IMR-90 (cell line): ENCODE results near the gene ATRAID. TPM values are rescaled to one million over a fixed set of nuclear protein-coding genes. Genes with fewer than 3 reads are reported as not detected.
A peak's percentile ranks its signal among the peaks of the same experiment; 100 is the strongest.

ENCODE experiments used
- ATAC-seq: fragments of 200-7000 bp; cut with Tn5 transposase; 2 replicates; pipeline ENCODE4 v1.9.1; 2020; ENCODE audit warnings: low read depth, mild to moderate bottlenecking, moderate library complexity
- BruUV-seq: library from RNA; stranded (reverse); fragments of 400-500 nt; replicated peaks from 2 replicates; lab custom pipeline; 2021; lab: Mats Ljungman, UMichigan
- CTCF ChIA-PET: fragments of 300-600 bp; formaldehyde crosslinking; extraction: SDS; loops from one replicate; lab custom pipeline; 2021; ENCODE audit warnings: antibody characterized with exemption; lab: Yijun Ruan, JAX
- POLR2A ChIA-PET: fragments of 300-600 bp; sonication (Branson Sonifier 250); formaldehyde crosslinking; loops from one replicate; lab custom pipeline; 2022; ENCODE audit warnings: antibody characterized with exemption; ENCODE audit not compliant: unreplicated experiment; lab: Charles Lee
- DNase-seq: peaks from one replicate; pipeline ENCODE4 v3.0.0; 2013
- H2AFZ ChIP-seq: replicated peaks from 2 replicates; pipeline ENCODE3; 2013; ENCODE audit warnings: low read length, mild to moderate bottlenecking; ENCODE audit not compliant: poor library complexity
- H2AK5ac ChIP-seq: 2 replicates; pipeline ENCODE4 v1.6.1; 2013; ENCODE audit warnings: low read depth, low read length, inconsistent platforms
- H2AK9ac ChIP-seq: replicated peaks from 2 replicates; pipeline ENCODE3; 2013; ENCODE audit warnings: mild to moderate bottlenecking, low read depth, low read length, moderate library complexity; ENCODE audit not compliant: poor library complexity
- H2BK120ac ChIP-seq: 2 replicates; pipeline ENCODE4 v1.6.1; 2013; ENCODE audit warnings: low read depth, low read length, inconsistent platforms
- H2BK15ac ChIP-seq: 3 replicates; pipeline ENCODE4 v1.6.1; 2013; ENCODE audit warnings: low read depth, low read length, inconsistent platforms
- H2BK20ac ChIP-seq: 2 replicates; pipeline ENCODE4 v1.6.1; 2013; ENCODE audit warnings: low read depth, mild to moderate bottlenecking, inconsistent platforms, low read length, moderate library complexity
- H2BK5ac ChIP-seq: 2 replicates; pipeline ENCODE4 v1.6.1; 2013; ENCODE audit warnings: mild to moderate bottlenecking, low read depth, low read length, inconsistent platforms; ENCODE audit not compliant: poor library complexity, severe bottlenecking
- H3K14ac ChIP-seq: replicated peaks from 2 replicates; pipeline ENCODE4 v1.6.1; 2013; ENCODE audit warnings: low read depth, low read length, inconsistent platforms
- H3K18ac ChIP-seq: 2 replicates; pipeline ENCODE4 v1.6.1; 2013; ENCODE audit warnings: low read depth, low read length, control low read depth
- H3K23ac ChIP-seq: 2 replicates; pipeline ENCODE4 v1.6.1; 2013; ENCODE audit warnings: low read depth, low read length, inconsistent platforms
- H3K27ac ChIP-seq: 2 replicates; pipeline ENCODE4 v1.5.1; 2013; ENCODE audit warnings: mild to moderate bottlenecking, control low read depth, low read length; ENCODE audit not compliant: insufficient read depth
- H3K27me3 ChIP-seq: 2 replicates; pipeline ENCODE4 v1.6.1; 2013; ENCODE audit warnings: low read length; ENCODE audit not compliant: control insufficient read depth, insufficient read depth
- H3K36me3 ChIP-seq: 2 replicates; pipeline ENCODE4 v1.6.1; 2013; ENCODE audit warnings: low read length, mixed read lengths; ENCODE audit not compliant: control insufficient read depth, insufficient read depth
- H3K4ac ChIP-seq: 2 replicates; pipeline ENCODE4 v1.6.1; 2013; ENCODE audit warnings: low read depth, low read length, inconsistent platforms
- H3K4me1 ChIP-seq: 2 replicates; pipeline ENCODE4 v1.6.1; 2013; ENCODE audit warnings: low read length, mixed read lengths; ENCODE audit not compliant: control insufficient read depth, insufficient read depth
- H3K4me2 ChIP-seq: 2 replicates; pipeline ENCODE4 v1.6.1; 2013; ENCODE audit warnings: low read depth, mild to moderate bottlenecking, control low read depth, low read length, moderate library complexity
- H3K4me3 ChIP-seq: 2 replicates; pipeline ENCODE4 v1.5.1; 2013; ENCODE audit warnings: low read depth, mild to moderate bottlenecking, control low read depth, low read length, moderate library complexity; ENCODE audit not compliant: insufficient read depth
- H3K56ac ChIP-seq: 2 replicates; pipeline ENCODE4 v1.6.1; 2013; ENCODE audit warnings: low read length, inconsistent platforms; ENCODE audit not compliant: insufficient read depth; ENCODE audit errors: extremely low read depth
- H3K79me1 ChIP-seq, 2 experiments: 2 replicates each; pipeline ENCODE4 v1.6.1; 2013; ENCODE audit warnings: low read length in 2 of 2, inconsistent platforms in 1 of 2, low read depth in 1 of 2
- H3K9ac ChIP-seq: 2 replicates; pipeline ENCODE4 v1.6.1; 2013; ENCODE audit warnings: low read depth, low read length, control low read depth
- H3K9me1 ChIP-seq: 2 replicates; pipeline ENCODE4 v1.6.1; 2013; ENCODE audit warnings: low read length, inconsistent platforms; ENCODE audit not compliant: insufficient read depth
- H3K9me3 ChIP-seq: 2 replicates; pipeline ENCODE4 v1.6.1; 2013; ENCODE audit warnings: low read length; ENCODE audit not compliant: control insufficient read depth, insufficient read depth
- H4K20me1 ChIP-seq: 2 replicates; pipeline ENCODE4 v1.6.1; 2013; ENCODE audit warnings: low read length, inconsistent platforms; ENCODE audit not compliant: insufficient read depth
- H4K5ac ChIP-seq: 2 replicates; pipeline ENCODE4 v1.6.1; 2013; ENCODE audit warnings: mild to moderate bottlenecking, low read depth, low read length, control low read depth
- H4K8ac ChIP-seq, 2 experiments: 2 replicates each; pipeline ENCODE4 v1.6.1; 2013; ENCODE audit warnings: low read depth in 2 of 2, low read length in 2 of 2, control low read depth in 1 of 2, inconsistent platforms in 1 of 2
- H4K91ac ChIP-seq: 2 replicates; pipeline ENCODE4 v1.6.1; 2013; ENCODE audit warnings: low read depth, low read length, inconsistent platforms; ENCODE audit not compliant: insufficient read depth
- BHLHE40 ChIP-seq: fragments of 150-350 bp; IDR thresholded peaks from 2 replicates; pipeline ENCODE4 v1.6.1; 2016; ENCODE audit warnings: mild to moderate bottlenecking, low read depth, low read length
- CEBPB ChIP-seq: IDR thresholded peaks from 2 replicates; pipeline ENCODE4 v1.6.1; 2012; ENCODE audit warnings: low read depth, low read length, improper control_type of control experiment
- CHD1 ChIP-seq: IDR thresholded peaks from 2 replicates; pipeline ENCODE4 v1.6.1; 2012; ENCODE audit warnings: low read depth, low read length, improper control_type of control experiment
- CTCF ChIP-seq: conservative IDR thresholded peaks from 2 replicates; pipeline ENCODE4 v1.5.1; 2012; ENCODE audit warnings: mild to moderate bottlenecking, low read depth, low read length, improper control_type of control experiment
- FOS ChIP-seq: fragments of 150-350 bp; IDR thresholded peaks from 2 replicates; pipeline ENCODE4 v1.6.1; 2016; ENCODE audit warnings: low read depth, low read length
- MAFK ChIP-seq: IDR thresholded peaks from 2 replicates; pipeline ENCODE4 v1.6.1; 2012; ENCODE audit warnings: low read depth, low read length, improper control_type of control experiment
- MAZ ChIP-seq: IDR thresholded peaks from 2 replicates; pipeline ENCODE4 v1.6.1; 2012; ENCODE audit warnings: low read depth, mild to moderate bottlenecking, low read length, improper control_type of control experiment, moderate library complexity, borderline replicate concordance
- MXI1 ChIP-seq: IDR thresholded peaks from 2 replicates; pipeline ENCODE4 v1.6.1; 2012; ENCODE audit warnings: low read depth, mild to moderate bottlenecking, low read length, moderate library complexity, borderline replicate concordance
- NFE2L2 ChIP-seq: fragments of 150-350 bp; IDR thresholded peaks from 2 replicates; pipeline ENCODE4 v1.6.1; 2016; ENCODE audit warnings: low read depth, mild to moderate bottlenecking, low read length
- RAD21 ChIP-seq: IDR thresholded peaks from 2 replicates; pipeline ENCODE4 v1.6.1; 2012; ENCODE audit warnings: low read length, improper control_type of control experiment
- RCOR1 ChIP-seq: IDR thresholded peaks from 2 replicates; pipeline ENCODE4 v1.6.1; 2012; ENCODE audit warnings: mild to moderate bottlenecking, low read length, improper control_type of control experiment; ENCODE audit not compliant: insufficient replicate concordance
- SMC3 ChIP-seq: fragments of 150-350 bp; IDR thresholded peaks from 2 replicates; pipeline ENCODE4 v1.6.1; 2016; ENCODE audit warnings: low read depth, mild to moderate bottlenecking, antibody characterized with exemption, low read length, moderate library complexity
- USF2 ChIP-seq: fragments of 150-350 bp; IDR thresholded peaks from 2 replicates; pipeline ENCODE4 v1.6.1; 2017; ENCODE audit warnings: mild to moderate bottlenecking, antibody characterized with exemption, low read length, low read depth
- WGBS, 2 experiments: methylation state at CpG; one replicate each; pipeline versions ENCODE4 v1.1.5 to v1.1.7; 2013; ENCODE audit warnings: missing lambda C conversion rate in 2 of 2; ENCODE audit not compliant: insufficient read length in 1 of 2; ENCODE audit errors: extremely low coverage in 2 of 2; 5-methylcytosine and 5-hydroxymethylcytosine counted together
- dilution Hi-C: fragments of 300-500 bp; cut with HindIII; formaldehyde crosslinking; loops from one replicate; pipeline ENCODE4 v1.14.3; 2018; ENCODE audit warnings: low sequenced_read_pairs; ENCODE audit not compliant: unreplicated experiment
- in situ Hi-C: fragments of 300-500 bp; cut with MboI; formaldehyde crosslinking; loops from 3 replicates; pipeline ENCODE4 v1.14.3; 2019; ENCODE audit warnings: low sequenced_read_pairs, inconsistent platforms, mixed read lengths
- intact Hi-C: fragments of 100-400 bp; cut with micrococcal nuclease; formaldehyde crosslinking; loops from 2 replicates; pipeline ENCODE4 v1.10.0; 2022
- polyA plus RNA-seq, 3 experiments: library from polyadenylated mRNA; depleted of rRNA; stranded (reverse); fragments of >200 nt; gene quantifications; 2 replicates each; pipeline ENCODE4 v1.2.3, GENCODE V29; 2012; ENCODE audit warnings: low replicate concordance in 1 of 3
- total RNA-seq: library from RNA; depleted of rRNA; stranded (reverse); fragments of >200 nt; gene quantifications from 2 replicates; pipeline ENCODE4 v1.2.3, GENCODE V29; 2012
- TF ChIP-seq, protein P1 (sequence below): fragments of 150-350 bp; IDR thresholded peaks from 2 replicates; pipeline ENCODE4 v1.6.1; 2016; ENCODE audit warnings: low read depth, mild to moderate bottlenecking, low read length, moderate library complexity, borderline replicate concordance

Gene ATRAID
- total and polyA plus RNA-seq, 2 of the 4 experiments (the other 2 are of a cell fraction): 138 to 173 TPM

- H3K9me1 ChIP-seq: peaks cover 7% of the 10 kb centered on the region; the same call in 1 of the 2 replicates
- ChIA-PET CTCF (interaction anchor here (0.6 kb wide), 1 partner anchor 126 kb away, joined by 6 read pairs; no protein-coding TSS in a partner anchor), POLR2A (no interaction called here)
- intact Hi-C loops: no loop called here
- H3K14ac ChIP-seq: no peak overlapping the region
- H4K8ac ChIP-seq: no peak overlapping the region
- no peak overlapping the region for H4K5ac ChIP-seq
- no peak overlapping the region for H2AFZ ChIP-seq
- 89% methylated on average over 4 of the region's 15 CpGs; no CpG with 5 or more reads in 1 of the 2 experiments for WGBS, 2 experiments
- H4K91ac ChIP-seq: no peak overlapping the region
- no peak overlapping the region for H3K18ac ChIP-seq
- no peak overlapping the region for H3K27ac ChIP-seq
- H3K56ac ChIP-seq: no peak overlapping the region
- no peak for ATAC-seq
- BruUV-seq: no TSS peak
- H2BK20ac ChIP-seq: no peak overlapping the region
- no peak overlapping the region for H3K4me2 ChIP-seq
- H3K4ac ChIP-seq: no peak overlapping the region
- H3K4me1 ChIP-seq: peaks cover 7% of the 10 kb centered on the region
- in situ Hi-C loops: no loop called here
- H3K23ac ChIP-seq: 0 out of 2 replicates have a peak overlapping the region, but pooled peaks have one; percentile 51
- H2AK5ac ChIP-seq: peak overlapping the region; percentile 44; the same call in 1 of the 2 replicates
- H3K36me3 ChIP-seq: no peaks in the 10 kb centered on the region
- H4K20me1 ChIP-seq: no peaks in the 10 kb centered on the region
- H2BK5ac ChIP-seq: no peak overlapping the region
- no peaks in the 10 kb centered on the region for H3K79me1 ChIP-seq
- dilution Hi-C loops: no loop called here
- H2BK15ac ChIP-seq: no peak overlapping the region
- no peaks in the 10 kb centered on the region for H3K9me3 ChIP-seq
- DNase-seq: no peak
- no peak overlapping the region for H2BK120ac ChIP-seq
- no peak overlapping the region for H3K9ac ChIP-seq
- no peak overlapping the region for H3K4me3 ChIP-seq
- H2AK9ac ChIP-seq: no peak overlapping the region
- H3K27me3 ChIP-seq: peaks cover 32% of the 10 kb centered on the region
- TF ChIP-seq USF2: no peak
- no peak for TF ChIP-seq MAFK
- no peak for TF ChIP-seq RCOR1
- TF ChIP-seq FOS: no peak
- TF ChIP-seq, protein P1, sequence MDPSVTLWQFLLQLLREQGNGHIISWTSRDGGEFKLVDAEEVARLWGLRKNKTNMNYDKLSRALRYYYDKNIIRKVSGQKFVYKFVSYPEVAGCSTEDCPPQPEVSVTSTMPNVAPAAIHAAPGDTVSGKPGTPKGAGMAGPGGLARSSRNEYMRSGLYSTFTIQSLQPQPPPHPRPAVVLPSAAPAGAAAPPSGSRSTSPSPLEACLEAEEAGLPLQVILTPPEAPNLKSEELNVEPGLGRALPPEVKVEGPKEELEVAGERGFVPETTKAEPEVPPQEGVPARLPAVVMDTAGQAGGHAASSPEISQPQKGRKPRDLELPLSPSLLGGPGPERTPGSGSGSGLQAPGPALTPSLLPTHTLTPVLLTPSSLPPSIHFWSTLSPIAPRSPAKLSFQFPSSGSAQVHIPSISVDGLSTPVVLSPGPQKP: no peak
- no peak for TF ChIP-seq RAD21
- no peak for TF ChIP-seq CEBPB
- no peak for TF ChIP-seq MAZ
- no peak for TF ChIP-seq BHLHE40
- no peak for TF ChIP-seq SMC3
- no peak for TF ChIP-seq CHD1
- TF ChIP-seq MXI1: no peak
- no peak for TF ChIP-seq NFE2L2
- TF ChIP-seq CTCF: no peak
Observed at GRCh38 chr2:27177441-27178351, 34.1 kb upstream of the ATRAID start.
